H1 (cell line): ENCODE data around the gene FNDC3A. TPM values are rescaled to one million over a fixed set of nuclear protein-coding genes. Genes with fewer than 3 reads are reported as not detected.

Experiments
- CTCF ChIA-PET: fragments of 300-600 bp; sonication (Branson Sonifier 250); formaldehyde crosslinking; loops from one replicate; lab custom pipeline; 2021; ENCODE audit not compliant: partially characterized antibody; lab: Charles Lee
- POLR2A ChIA-PET: fragments of 300-600 bp; sonication (Branson Sonifier 250); formaldehyde crosslinking; loops from one replicate; lab custom pipeline; 2021; ENCODE audit warnings: inconsistent platforms; ENCODE audit not compliant: partially characterized antibody; lab: Charles Lee
- DNase-seq, 2 experiments: peaks; one replicate each; pipeline versions ENCODE4 v3.0.0 to v3.0.0-alpha.2; 2010 to 2022; ENCODE audit warnings: low spot score in 2 of 2, low read depth in 1 of 2, mixed read lengths in 1 of 2
- FAIRE-seq: peaks from 2 replicates; lab custom pipeline; 2011; peaks lifted over from hg19 to GRCh38; lab: Jason Lieb, UNC
- H2AFZ ChIP-seq: 2 replicates; pipeline ENCODE4 v1.8.1; 2012; ENCODE audit warnings: low read length, inconsistent platforms
- H2AK5ac ChIP-seq: 2 replicates; pipeline ENCODE4 v1.6.1; 2013; ENCODE audit warnings: low read depth, low read length
- H2BK120ac ChIP-seq: replicated peaks from 2 replicates; pipeline ENCODE3; 2013; ENCODE audit warnings: low read depth, low read length, inconsistent platforms
- H2BK12ac ChIP-seq: 2 replicates; pipeline ENCODE4 v1.6.1; 2013; ENCODE audit warnings: low read depth, low read length
- H2BK15ac ChIP-seq: 2 replicates; pipeline ENCODE4 v1.6.1; 2013; ENCODE audit warnings: low read length
- H2BK20ac ChIP-seq: 2 replicates; pipeline ENCODE4 v1.6.1; 2013; ENCODE audit warnings: low read length
- H2BK5ac ChIP-seq: 2 replicates; pipeline ENCODE4 v1.6.1; 2013; ENCODE audit warnings: low read depth, low read length
- H3K14ac ChIP-seq: 2 replicates; pipeline ENCODE4 v1.6.1; 2013; ENCODE audit warnings: inconsistent platforms; ENCODE audit not compliant: insufficient read length
- H3K18ac ChIP-seq: 2 replicates; pipeline ENCODE4 v1.6.1; 2013; ENCODE audit warnings: low read length; ENCODE audit errors: extremely low read depth
- H3K23ac ChIP-seq: 2 replicates; pipeline ENCODE4 v1.6.1; 2013; ENCODE audit warnings: inconsistent platforms; ENCODE audit not compliant: insufficient read length
- H3K23me2 ChIP-seq: 2 replicates; pipeline ENCODE4 v1.6.1; 2013; ENCODE audit warnings: low read depth, low read length
- H3K27ac ChIP-seq: 2 replicates; pipeline ENCODE4 v1.6.1; 2011; ENCODE audit warnings: low read depth, low read length, inconsistent platforms
- H3K27me3 ChIP-seq, 4 experiments: replicated peaks in 1 of 4; 1 replicate in 1 of 4; 2 replicates in 3 of 4; pipeline versions ENCODE4 v1.6.1 to v1.8.1; 2011 to 2013; ENCODE audit warnings: low read length in 3 of 4, mild to moderate bottlenecking in 3 of 4, inconsistent platforms in 2 of 4, mixed read lengths in 2 of 4, moderate library complexity in 1 of 4; ENCODE audit not compliant: control insufficient read depth in 3 of 4, insufficient read depth in 3 of 4; ENCODE audit errors: extremely low read depth in 1 of 4
- H3K36me3 ChIP-seq, 4 experiments: 2 replicates each; pipeline versions ENCODE4 v1.6.1 to v1.8.1; 2011 to 2013; ENCODE audit warnings: mild to moderate bottlenecking in 4 of 4, low read length in 3 of 4, moderate library complexity in 2 of 4, control low read depth in 1 of 4, inconsistent platforms in 1 of 4; ENCODE audit not compliant: insufficient read depth in 4 of 4, control insufficient read depth in 2 of 4
- H3K4ac ChIP-seq: replicated peaks from 2 replicates; pipeline ENCODE3; 2013; ENCODE audit warnings: low read length, low read depth, mixed read lengths, inconsistent platforms; ENCODE audit not compliant: insufficient read length
- H3K4me1 ChIP-seq, 4 experiments: replicated peaks in 1 of 4; 1 replicate in 1 of 4; 2 replicates in 3 of 4; pipeline versions ENCODE4 v1.6.1 to v1.8.1; 2011 to 2013; ENCODE audit warnings: low read length in 3 of 4, inconsistent platforms in 2 of 4, mixed read lengths in 1 of 4; ENCODE audit not compliant: insufficient read depth in 4 of 4, control insufficient read depth in 3 of 4
- H3K4me2 ChIP-seq, 2 experiments: 2 replicates each; pipeline versions ENCODE4 v1.6.1 to v1.8.1; 2011 to 2013; ENCODE audit warnings: low read depth in 2 of 2, low read length in 2 of 2, control low read depth in 1 of 2, inconsistent platforms in 1 of 2, mild to moderate bottlenecking in 1 of 2; ENCODE audit not compliant: insufficient read depth in 1 of 2
- H3K4me3 ChIP-seq, 4 experiments: fragments of 200-600, 300-600 bp in 1 of 4; sonication (generic), shearing (Covaris generic), sonication (Bioruptor Twin) in 1 of 4; 2 replicates each; pipeline versions ENCODE4 v1.5.1 to v1.8.1; 2011 to 2016; ENCODE audit warnings: low read length in 4 of 4, low read depth in 3 of 4, control low read depth in 2 of 4, inconsistent platforms in 2 of 4, mild to moderate bottlenecking in 2 of 4, mixed read lengths in 1 of 4, moderate library complexity in 1 of 4; ENCODE audit not compliant: insufficient read depth in 2 of 4; ENCODE audit errors: extremely low read depth in 1 of 4
- H3K56ac ChIP-seq: replicated peaks from 2 replicates; pipeline ENCODE3; 2013; ENCODE audit warnings: low read depth, mild to moderate bottlenecking, mixed read lengths, low read length, inconsistent platforms; ENCODE audit not compliant: insufficient read length
- H3K79me1 ChIP-seq: 2 replicates; pipeline ENCODE4 v1.6.1; 2013; ENCODE audit warnings: low read depth, low read length, control low read depth
- H3K79me2 ChIP-seq, 2 experiments: 2 replicates each; pipeline versions ENCODE4 v1.6.1 to v1.8.1; 2012 to 2013; ENCODE audit warnings: low read length in 2 of 2, mild to moderate bottlenecking in 2 of 2, inconsistent platforms in 1 of 2; ENCODE audit not compliant: insufficient read depth in 2 of 2, control insufficient read depth in 1 of 2
- H3K9ac ChIP-seq, 4 experiments: replicated peaks in 1 of 4; 1 replicate in 1 of 4; 2 replicates in 3 of 4; pipeline versions ENCODE4 v1.6.1 to v1.8.1; 2011 to 2013; ENCODE audit warnings: low read depth in 3 of 4, low read length in 3 of 4, control low read depth in 2 of 4, mild to moderate bottlenecking in 2 of 4, moderate library complexity in 2 of 4, inconsistent platforms in 1 of 4; ENCODE audit errors: extremely low read depth in 1 of 4
- H3K9me3 ChIP-seq, 2 experiments: 2 replicates each; pipeline versions ENCODE4 v1.6.1 to v1.8.1; 2012 to 2013; ENCODE audit warnings: mild to moderate bottlenecking in 2 of 2, moderate library complexity in 2 of 2, control low read depth in 1 of 2, inconsistent platforms in 1 of 2, low read depth in 1 of 2, low read length in 1 of 2, mixed read lengths in 1 of 2; ENCODE audit not compliant: insufficient read depth in 2 of 2
- H4K20me1 ChIP-seq, 2 experiments: replicated peaks in 1 of 2; 2 replicates each; pipeline versions ENCODE3 to v1.8.1; 2011 to 2013; ENCODE audit warnings: inconsistent platforms in 2 of 2, low read length in 2 of 2, mild to moderate bottlenecking in 1 of 2; ENCODE audit not compliant: insufficient read depth in 2 of 2, control insufficient read depth in 1 of 2
- H4K5ac ChIP-seq: 2 replicates; pipeline ENCODE4 v1.6.1; 2013; ENCODE audit warnings: low read length, low read depth, mixed read lengths, inconsistent platforms; ENCODE audit not compliant: insufficient read length
- H4K8ac ChIP-seq: 2 replicates; pipeline ENCODE4 v1.8.0; 2013; ENCODE audit warnings: mild to moderate bottlenecking, moderate library complexity, low read length, inconsistent platforms; ENCODE audit not compliant: insufficient read depth; ENCODE audit errors: extremely low read depth
- H4K91ac ChIP-seq: replicated peaks from 2 replicates; pipeline ENCODE3; 2013; ENCODE audit warnings: low read length, mixed read lengths, inconsistent platforms; ENCODE audit not compliant: insufficient read length
- ATF2 ChIP-seq: IDR thresholded peaks from 2 replicates; pipeline ENCODE4 v1.6.1; 2012; ENCODE audit warnings: low read length, inconsistent platforms
- CHD2 ChIP-seq: IDR thresholded peaks from 2 replicates; pipeline ENCODE4 v1.6.1; 2012; ENCODE audit warnings: low read length, improper control_type of control experiment
- POLR2AphosphoS5 ChIP-seq: IDR thresholded peaks from 2 replicates; pipeline ENCODE4 v1.6.1; 2011; ENCODE audit warnings: low read depth, low read length
- SAP30 ChIP-seq: fragments of 300-600 bp; sonication (generic); IDR thresholded peaks from 2 replicates; pipeline ENCODE4 v1.7.1; 2012; ENCODE audit warnings: low read length, moderate library complexity, mild to moderate bottlenecking, inconsistent platforms; ENCODE audit not compliant: insufficient read depth, insufficient replicate concordance
- SP1 ChIP-seq: IDR thresholded peaks from 2 replicates; pipeline ENCODE4 v1.6.1; 2011; ENCODE audit warnings: low read depth, low read length
- WGBS, 2 experiments: shearing (Covaris generic) in 1 of 2; methylation state at CpG; one replicate each; pipeline versions ENCODE4 v1.1.6 to v1.1.7; 2013 to 2015; ENCODE audit warnings: low lambda C conversion rate in 2 of 2, mixed read lengths in 2 of 2, inconsistent platforms in 1 of 2, low coverage in 1 of 2, missing lambda C conversion rate in 1 of 2; ENCODE audit not compliant: insufficient replicate concordance in 2 of 2, insufficient coverage in 1 of 2, insufficient read length in 1 of 2; ENCODE audit errors: extremely low coverage in 1 of 2, missing lambda C conversion rate in 1 of 2; 5-methylcytosine and 5-hydroxymethylcytosine counted together
- polyA plus RNA-seq, 7 experiments: library from polyadenylated mRNA; depleted of rRNA in 3 of 7; stranded (reverse) in 5 of 7; unstranded in 2 of 7; fragments of >200 nt in 5 of 7; fragments of 200-250 nt in 2 of 7; gene quantifications; 1 replicate in 5 of 7; 2 replicates in 1 of 7; 4 replicates in 1 of 7; pipeline versions ENCODE4 v1.2.1 to v1.2.3, GENCODE V29; 2011 to 2013; ENCODE audit warnings: missing spikeins in 2 of 7, mixed read lengths in 2 of 7
- total RNA-seq: library from RNA; stranded (reverse); fragmentation: NEBNext Ultra II Directional; extraction: Animal tissue kit (Norgen Biotek cat#: 25700); gene quantifications from 2 replicates; pipeline ENCODE4 v1.2.1, GENCODE V29; 2021

Gene FNDC3A
- total and polyA plus RNA-seq, 2 of the 8 experiments (the other 6 are each of a cell fraction or from before 2014, with no cell fraction given), result 14.6 to 26.0 TPM

- Histone ChIP-seq H4K8ac (no peak overlapping the region), H3K36me3 (no peaks in the 10 kb centered on the region), H3K14ac (no peak overlapping the region), H3K18ac (no peak overlapping the region), H2BK5ac (no peak overlapping the region), H3K4ac (no peak overlapping the region), H3K27ac (no peak overlapping the region), H3K23me2 (no peaks in the 10 kb centered on the region), H3K4me1 (peaks cover 0 to 8% (median 1%) of the 10 kb centered on the region in 4 experiments; a peak in 3 of 7 replicates), H2BK15ac (no peak overlapping the region), H3K27me3 (no peaks in the 10 kb centered on the region), H3K79me1 (no peaks in the 10 kb centered on the region; the same call in 1 of the 2 replicates), H2BK20ac (no peak overlapping the region), H3K9me3 (no peaks in the 10 kb centered on the region), H2AFZ (no peak overlapping the region), H3K4me2 (no peak overlapping the region), H3K56ac (no peak overlapping the region), H2BK120ac (no peak overlapping the region), H2AK5ac (no peak overlapping the region), H4K91ac (no peak overlapping the region), H3K9ac (no peak overlapping the region), H4K20me1 (no peaks in the 10 kb centered on the region), H3K79me2 (peaks cover 0 to 2% of the 10 kb centered on the region in 2 experiments; a peak in 2 of 4 replicates), H2BK12ac (no peak overlapping the region), H4K5ac (no peak overlapping the region), H3K23ac (no peak overlapping the region), H3K4me3 (no peak overlapping the region)
- ChIA-PET POLR2A (no interaction called here), CTCF (no interaction called here)
- DNase-seq, result no peak
- TF ChIP-seq POLR2AphosphoS5 (no peak), SAP30 (no peak), SP1 (no peak), CHD2 (no peak), ATF2 (no peak)
- WGBS, 2 experiments, result 93% methylated on average over 3 of the region's 3 CpGs; no CpG with 5 or more reads in 1 of the 2 experiments
- no peak for FAIRE-seq
These were observed 81.5 kb downstream of the FNDC3A start for GRCh38 chr13:49057176-49057575.
